Fibroblast of the aortic adventitia (primary cell): Measurements from ENCODE around the gene POMT2. TPM values are rescaled to one million over a fixed set of nuclear protein-coding genes. Genes with fewer than 3 reads are reported as not detected.

Experiments used
- DNase-seq: peaks from one replicate; pipeline ENCODE4 v3.0.0-alpha.2; 2010; ENCODE audit warnings: low read depth
- H3K4me3 ChIP-seq: 2 replicates; pipeline ENCODE4 v1.5.1; 2011; ENCODE audit warnings: low read depth, mild to moderate bottlenecking, control low read depth, low read length, moderate library complexity
- total RNA-seq: library from RNA; depleted of rRNA; stranded (reverse); fragments of >200 nt; gene quantifications from 2 replicates; pipeline ENCODE4 v1.2.3, GENCODE V29; 2012; ENCODE audit warnings: low replicate concordance
- TF ChIP-seq, protein P1 (sequence below): IDR thresholded peaks from 2 replicates; pipeline ENCODE4 v1.5.1; 2011; ENCODE audit warnings: mild to moderate bottlenecking, low read length, control low read depth, inconsistent platforms; ENCODE audit not compliant: insufficient read depth

The POMT2 gene
- total RNA-seq, 1 donor = 15.2 TPM

DNA sequence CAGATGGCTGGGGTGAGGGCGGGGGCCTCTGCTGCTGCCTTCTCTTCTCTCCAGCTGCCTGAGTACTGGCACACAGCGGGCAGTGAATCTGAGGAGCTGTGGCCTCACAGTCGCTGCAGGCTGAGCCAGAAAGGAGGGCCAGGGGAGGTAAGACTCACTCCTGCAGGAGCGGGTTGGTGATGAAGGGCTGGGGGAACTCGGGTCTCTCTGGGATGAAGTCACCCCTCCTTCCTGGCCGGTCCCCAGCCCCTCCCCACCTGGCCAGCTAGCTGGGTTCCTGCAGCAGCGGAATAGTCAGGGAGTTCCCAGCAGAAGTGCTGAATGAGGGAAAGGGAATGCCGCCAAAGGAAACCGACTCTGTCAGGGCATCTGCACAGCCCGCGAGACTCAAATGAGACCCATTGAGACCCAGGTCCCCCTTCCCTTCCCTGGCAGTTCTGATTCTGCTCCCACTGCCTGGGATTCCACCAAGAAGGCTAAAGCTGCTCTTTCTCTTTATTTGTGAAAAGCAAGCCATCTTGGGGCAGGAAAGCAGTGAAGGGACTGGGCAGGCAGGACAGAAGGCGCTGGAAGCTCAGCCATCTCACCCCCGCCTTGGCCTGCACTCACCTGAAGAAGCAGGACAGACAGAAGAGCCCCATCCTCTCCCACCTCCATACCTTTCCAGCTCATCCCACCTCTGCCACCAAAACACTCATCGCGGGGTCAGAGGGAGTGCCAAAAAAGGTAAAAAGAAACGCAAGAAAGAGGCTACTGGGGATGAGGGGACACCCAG lies 54.9 kb downstream of the POMT2 start:
- TF ChIP-seq, protein P1, sequence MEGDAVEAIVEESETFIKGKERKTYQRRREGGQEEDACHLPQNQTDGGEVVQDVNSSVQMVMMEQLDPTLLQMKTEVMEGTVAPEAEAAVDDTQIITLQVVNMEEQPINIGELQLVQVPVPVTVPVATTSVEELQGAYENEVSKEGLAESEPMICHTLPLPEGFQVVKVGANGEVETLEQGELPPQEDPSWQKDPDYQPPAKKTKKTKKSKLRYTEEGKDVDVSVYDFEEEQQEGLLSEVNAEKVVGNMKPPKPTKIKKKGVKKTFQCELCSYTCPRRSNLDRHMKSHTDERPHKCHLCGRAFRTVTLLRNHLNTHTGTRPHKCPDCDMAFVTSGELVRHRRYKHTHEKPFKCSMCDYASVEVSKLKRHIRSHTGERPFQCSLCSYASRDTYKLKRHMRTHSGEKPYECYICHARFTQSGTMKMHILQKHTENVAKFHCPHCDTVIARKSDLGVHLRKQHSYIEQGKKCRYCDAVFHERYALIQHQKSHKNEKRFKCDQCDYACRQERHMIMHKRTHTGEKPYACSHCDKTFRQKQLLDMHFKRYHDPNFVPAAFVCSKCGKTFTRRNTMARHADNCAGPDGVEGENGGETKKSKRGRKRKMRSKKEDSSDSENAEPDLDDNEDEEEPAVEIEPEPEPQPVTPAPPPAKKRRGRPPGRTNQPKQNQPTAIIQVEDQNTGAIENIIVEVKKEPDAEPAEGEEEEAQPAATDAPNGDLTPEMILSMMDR = no peak
- no peak for DNase-seq
- no peak overlapping the region for H3K4me3 ChIP-seq

DNA sequence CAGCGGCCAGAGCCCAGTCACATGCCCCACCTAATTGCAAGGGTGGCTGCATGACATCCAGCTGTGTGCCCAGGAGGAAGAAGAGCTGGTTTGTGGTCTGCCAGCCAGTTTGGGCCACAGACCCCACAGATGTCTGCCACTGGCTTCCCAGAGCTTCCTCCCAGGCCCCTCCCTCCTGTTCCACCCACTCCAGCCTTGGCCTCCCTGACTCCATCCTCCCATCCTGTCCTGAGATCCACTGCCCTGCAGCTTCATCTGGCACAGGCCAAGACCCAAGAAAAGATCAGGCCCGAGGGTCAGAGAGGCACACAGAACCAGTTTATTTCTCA lies 55.5 kb downstream of the POMT2 start:
- TF ChIP-seq, protein P1 = no peak
- DNase-seq = no peak
- no peak overlapping the region for H3K4me3 ChIP-seq

DNA sequence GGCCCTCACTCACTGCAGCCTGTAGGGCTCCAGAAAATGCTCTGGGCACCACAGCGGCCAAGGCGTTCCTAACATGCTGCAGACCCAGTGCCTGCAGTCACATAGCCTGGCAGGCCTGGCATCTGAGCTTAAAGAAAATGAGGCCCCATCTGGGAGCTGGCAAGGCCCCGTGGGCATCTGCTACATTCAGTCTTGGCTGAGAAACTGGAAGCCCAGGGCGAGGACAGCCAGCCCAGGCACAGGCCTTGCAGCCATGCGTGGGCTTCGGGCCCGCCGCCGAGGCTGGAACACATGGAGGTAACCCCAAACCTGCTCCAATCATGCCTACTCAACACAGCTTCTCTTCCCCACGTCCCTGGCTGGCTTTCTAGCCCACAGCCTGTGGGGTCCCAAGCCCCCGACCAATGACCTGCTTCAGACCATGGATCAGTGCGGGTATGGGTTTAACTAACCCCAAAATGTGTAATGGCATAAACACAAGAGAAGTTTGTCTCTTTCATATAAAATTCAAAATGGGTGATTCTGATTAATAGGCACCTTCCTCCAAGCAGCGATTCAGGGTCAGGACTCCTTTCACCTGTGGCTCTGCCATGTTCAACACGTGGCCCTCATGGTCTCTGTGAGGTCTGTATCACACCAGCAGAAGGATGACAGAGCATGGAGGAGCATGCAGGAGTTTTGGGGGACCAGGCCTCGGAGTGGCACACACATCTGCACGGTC lies 56.1 kb downstream of the POMT2 start:
- TF ChIP-seq, protein P1 = no peak
- no peak overlapping the region for H3K4me3 ChIP-seq
- DNase-seq = no peak

DNA sequence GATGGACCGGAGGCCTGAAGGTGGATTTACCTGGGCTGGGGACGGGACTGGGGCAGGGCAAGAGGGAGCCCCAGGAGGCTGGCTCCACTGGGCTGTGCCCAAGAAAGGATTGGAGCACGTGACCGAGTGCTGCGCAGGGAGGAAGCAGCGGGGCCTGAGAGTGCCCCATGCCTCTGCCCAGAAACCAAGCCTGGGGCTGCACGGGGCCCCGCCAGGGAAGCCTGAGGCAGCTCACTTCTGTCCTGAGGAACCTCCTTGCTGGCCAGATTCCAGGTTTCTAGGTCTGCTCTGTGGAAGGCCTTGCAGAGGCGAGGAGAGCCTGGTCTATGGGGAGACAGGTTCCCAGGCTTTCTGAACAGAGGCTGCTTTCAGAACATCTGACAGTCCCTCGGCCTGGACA lies 60.1 kb downstream of the POMT2 start:
- no peak for DNase-seq
- no peak overlapping the region for H3K4me3 ChIP-seq
- TF ChIP-seq, protein P1 = no peak

DNA sequence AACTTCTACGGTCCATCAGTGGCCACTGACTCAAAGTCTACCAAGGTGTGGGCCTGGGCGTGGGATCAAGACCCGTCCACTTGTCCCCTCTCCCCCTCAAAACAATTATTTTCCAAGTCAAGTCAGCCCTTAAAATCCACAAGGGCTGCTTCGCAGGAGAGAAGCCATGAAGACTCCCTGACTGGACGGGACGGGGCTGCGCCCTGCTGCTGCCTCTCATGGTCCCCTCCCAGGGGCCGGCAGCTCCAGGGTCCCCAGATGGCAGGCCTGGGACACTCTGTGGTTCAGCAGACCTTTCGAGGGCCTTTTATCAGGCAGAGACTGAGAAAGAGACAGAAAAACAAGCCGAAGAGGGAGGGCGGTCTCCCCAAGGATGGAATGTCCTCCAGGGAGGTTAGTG lies 60.5 kb downstream of the POMT2 start:
- TF ChIP-seq, protein P1 = no peak
- no peak overlapping the region for H3K4me3 ChIP-seq
- no peak for DNase-seq

DNA sequence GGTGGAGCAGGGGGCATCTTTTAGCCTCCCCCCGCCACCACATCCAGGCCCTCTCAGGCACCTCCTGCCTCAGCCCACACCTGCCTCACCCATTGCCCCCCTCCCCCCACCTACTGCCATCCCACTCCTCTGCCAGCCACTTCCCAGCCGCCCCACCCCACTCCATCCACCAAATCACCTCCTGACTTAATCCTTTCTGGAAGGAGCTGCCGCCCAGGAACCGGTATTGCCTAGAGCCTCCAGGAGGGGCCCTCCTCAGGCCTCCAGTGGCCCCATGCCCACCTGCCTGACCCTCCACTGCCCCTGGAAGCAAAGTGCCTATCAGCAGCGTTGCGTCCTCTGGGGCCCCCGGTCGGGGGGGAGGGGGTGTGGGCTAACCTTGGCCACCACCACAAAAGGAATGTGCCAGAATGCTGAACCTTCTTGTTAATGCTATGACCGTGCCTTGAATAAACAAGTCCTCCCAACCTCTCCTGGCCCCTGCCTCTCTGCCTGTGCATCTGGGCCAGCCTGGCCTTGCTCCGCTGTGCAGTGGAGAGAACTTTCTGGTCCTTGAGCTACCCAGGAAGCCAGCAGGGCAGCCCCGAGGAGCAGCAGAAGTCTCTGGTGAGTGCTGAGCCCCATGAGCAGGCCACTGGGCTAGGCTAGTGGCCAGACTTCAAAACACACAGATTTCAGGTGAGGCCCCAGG lies 61.5 kb downstream of the POMT2 start:
- no peak for DNase-seq
- no peak overlapping the region for H3K4me3 ChIP-seq
- TF ChIP-seq, protein P1 = no peak
